Measurements from ENCODE around the gene IL15.

Gene IL15

DNA sequence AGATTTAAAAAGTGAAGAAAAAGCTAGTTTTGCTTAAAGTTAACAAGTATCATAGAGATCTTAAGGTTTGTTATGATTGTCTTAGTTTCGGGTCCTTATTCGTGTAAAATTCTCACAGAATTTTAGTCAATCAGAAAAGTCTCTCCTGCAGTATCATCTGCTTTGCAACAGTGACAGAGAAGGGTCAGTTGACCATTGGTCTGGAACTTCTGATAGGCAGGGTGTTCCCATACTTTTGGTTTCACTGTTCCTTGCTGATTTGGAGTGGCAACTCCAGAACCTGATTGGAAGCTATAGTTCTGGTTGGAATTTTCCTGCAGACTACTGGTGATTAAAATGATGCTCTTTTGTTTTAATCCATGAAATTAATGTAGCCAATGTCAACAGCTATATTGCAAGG, 1.8 kb downstream of the IL15 start:
- Mint-ChIP-seq H3K27me3 (peaks cover 26% of the 10 kb centered on the region), H3K4me1 (peaks cover 14% of the 10 kb centered on the region), H3K27ac (no peak overlapping the region), H3K9me3 (no peaks in the 10 kb centered on the region), H3K4me3 (no peak overlapping the region)
- ATAC-seq (no peak), DNase-seq (no peak)

DNA sequence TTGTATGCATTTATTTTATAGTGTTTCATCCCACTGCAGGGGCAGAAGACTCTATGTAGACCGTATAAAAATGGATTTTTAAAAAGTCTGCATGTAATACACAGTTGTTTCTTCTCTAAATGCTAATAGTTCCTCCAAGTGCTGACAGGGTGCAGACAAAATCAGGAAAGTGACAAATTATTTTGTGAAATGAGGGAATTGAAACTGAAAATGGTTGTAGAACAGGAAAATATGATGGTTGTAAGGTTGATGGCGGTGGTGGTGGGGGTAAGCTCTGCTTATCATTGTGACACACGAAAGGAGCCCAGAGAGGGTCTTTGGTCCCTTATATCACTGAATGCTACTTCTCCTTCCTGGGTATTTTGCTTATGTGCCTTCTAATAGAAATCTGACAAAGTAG, 4.3 kb downstream of the IL15 start:
- Mint-ChIP-seq H3K4me1 (peaks cover 14% of the 10 kb centered on the region), H3K27me3 (peaks cover 26% of the 10 kb centered on the region), H3K4me3 (no peak overlapping the region), H3K9me3 (no peaks in the 10 kb centered on the region), H3K27ac (no peak overlapping the region)
- no peak for ATAC-seq
- no peak for DNase-seq

DNA sequence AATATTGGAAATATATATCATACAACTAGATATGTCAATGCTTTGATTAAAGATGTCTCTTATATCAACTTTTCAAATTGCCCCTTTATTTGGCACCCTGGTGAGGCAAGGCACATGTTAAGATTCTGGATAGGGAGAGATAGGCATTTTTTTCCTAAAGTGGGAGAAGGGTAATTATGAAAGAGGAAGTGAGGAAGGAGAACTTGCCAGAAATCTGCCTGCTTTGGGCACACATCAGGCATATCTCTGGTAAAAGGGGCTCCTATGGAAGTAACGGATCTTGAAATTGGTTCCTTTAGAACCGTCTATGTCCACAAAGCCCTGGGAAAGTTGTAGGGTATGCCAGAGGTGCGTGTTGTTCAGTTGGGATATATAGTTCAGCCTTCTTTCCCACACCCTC, 5.7 kb downstream of the IL15 start:
- Mint-ChIP-seq H3K4me1 (peaks cover 4% of the 10 kb centered on the region), H3K9me3 (no peaks in the 10 kb centered on the region), H3K4me3 (no peak overlapping the region), H3K27ac (peak overlapping the region in 1 of 2 donors; percentile 63), H3K27me3 (peaks cover 20% of the 10 kb centered on the region)
- DNase-seq (no peak), ATAC-seq (no peak)

DNA sequence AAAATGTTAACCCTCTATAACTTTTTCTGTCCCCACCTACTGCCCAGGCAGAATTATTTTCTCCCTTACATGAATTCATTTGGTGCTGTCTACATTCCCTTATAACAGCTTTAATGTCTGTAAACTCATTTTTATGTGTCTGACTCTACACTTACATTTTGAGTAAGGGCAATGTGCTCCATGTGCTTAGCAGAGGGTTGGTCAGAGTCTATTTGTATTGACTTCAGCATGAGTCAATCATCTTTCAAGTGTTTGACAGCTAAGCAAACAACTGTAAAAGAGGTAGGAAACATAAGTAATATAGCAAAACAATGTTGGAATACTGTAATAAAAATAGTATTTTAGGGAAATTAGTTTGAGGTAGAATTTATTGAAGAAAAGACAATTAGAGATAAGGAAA, 6.3 kb downstream of the IL15 start:
- Mint-ChIP-seq H3K4me3 (no peak overlapping the region), H3K9me3 (no peaks in the 10 kb centered on the region), H3K27ac (no peak overlapping the region), H3K4me1 (no peaks in the 10 kb centered on the region), H3K27me3 (peaks cover 17% of the 10 kb centered on the region)
- DNase-seq (no peak), ATAC-seq (no peak)

DNA sequence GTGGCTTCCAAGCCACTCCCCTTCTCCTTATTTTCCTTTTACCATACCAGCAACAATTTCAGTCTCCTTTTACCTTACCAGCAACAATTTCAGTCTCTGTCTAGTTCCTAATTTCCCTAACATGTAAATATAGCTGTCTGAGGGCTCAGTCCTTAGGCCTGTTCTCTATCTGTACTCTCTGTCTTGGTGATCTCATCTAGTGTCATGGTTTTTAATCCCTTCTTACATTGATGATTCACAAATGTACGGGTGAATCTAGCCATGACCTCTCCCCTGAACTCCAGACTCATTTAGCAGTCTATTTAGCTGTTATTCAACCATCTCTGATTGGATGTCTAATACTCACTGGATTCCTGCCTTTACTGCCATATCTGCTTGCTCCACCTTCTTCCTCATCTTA, 7.2 kb downstream of the IL15 start:
- no peaks in the 10 kb centered on the region for H3K9me3 Mint-ChIP-seq
- no peak overlapping the region for H3K27ac Mint-ChIP-seq
- no peak overlapping the region for H3K4me3 Mint-ChIP-seq
- H3K4me1 Mint-ChIP-seq: no peaks in the 10 kb centered on the region
- DNase-seq: no peak
- peaks cover 12% of the 10 kb centered on the region for H3K27me3 Mint-ChIP-seq
- ATAC-seq: no peak

DNA sequence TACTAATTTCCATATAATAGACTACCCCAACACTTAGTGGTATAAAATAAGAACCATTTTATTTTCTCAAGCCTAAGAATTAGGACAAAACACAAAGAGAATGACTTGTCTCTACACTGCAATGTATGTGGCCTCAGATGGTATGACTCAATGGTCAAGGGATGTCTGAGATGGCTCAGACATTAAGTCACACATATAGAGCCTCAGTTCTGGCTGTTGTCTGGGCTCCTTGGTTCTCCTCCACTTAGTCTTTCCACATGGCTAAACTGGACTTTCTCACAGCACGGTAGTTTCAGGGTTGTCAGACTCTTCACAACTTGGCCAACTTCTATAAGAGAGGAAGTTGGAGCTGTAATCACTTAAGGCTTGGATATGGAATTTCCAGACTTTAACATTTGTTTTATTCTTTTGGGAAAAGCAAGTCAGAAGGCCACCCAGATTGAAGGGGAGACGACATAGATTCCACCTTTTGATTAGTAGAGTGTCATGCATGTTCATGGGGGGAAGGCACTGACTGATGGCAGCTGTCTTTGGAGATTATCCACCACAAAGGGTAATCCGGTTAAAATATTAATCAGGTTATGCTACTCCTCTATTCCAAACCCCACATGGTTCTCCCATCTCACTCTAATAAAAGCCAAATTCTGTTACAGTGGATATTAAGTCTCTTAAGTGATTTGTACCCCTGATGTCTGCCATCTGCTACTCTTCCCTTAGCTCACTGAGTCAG, 9.4 kb downstream of the IL15 start:
- no peaks in the 10 kb centered on the region for H3K4me1 Mint-ChIP-seq
- no peak overlapping the region for H3K27ac Mint-ChIP-seq
- no peak for DNase-seq
- no peaks in the 10 kb centered on the region for H3K27me3 Mint-ChIP-seq
- ATAC-seq: no peak
- H3K9me3 Mint-ChIP-seq: no peaks in the 10 kb centered on the region
- H3K4me3 Mint-ChIP-seq: no peak overlapping the region

DNA sequence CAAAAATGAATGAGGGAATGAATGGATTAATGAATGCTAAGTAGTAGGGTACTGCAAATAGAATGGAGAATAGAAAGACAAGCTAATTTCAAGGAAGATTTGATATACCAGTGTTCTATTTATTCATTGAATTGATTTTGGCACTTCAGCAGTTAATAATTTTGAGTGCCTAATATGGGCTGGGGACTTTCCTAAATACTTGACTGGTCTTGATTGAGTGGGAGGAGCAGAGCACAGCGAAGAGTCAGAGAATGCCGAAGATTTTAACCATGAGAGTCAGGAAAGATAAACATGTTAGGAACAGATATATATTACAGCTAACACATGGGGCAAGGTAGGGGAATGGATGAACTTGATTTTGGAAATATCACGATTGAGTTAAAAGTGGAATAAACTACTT, 10.6 kb downstream of the IL15 start:
- DNase-seq: no peak
- Mint-ChIP-seq H3K4me3 (no peak overlapping the region), H3K27me3 (no peaks in the 10 kb centered on the region), H3K27ac (no peak overlapping the region), H3K4me1 (no peaks in the 10 kb centered on the region), H3K9me3 (no peaks in the 10 kb centered on the region)
- no peak for ATAC-seq

DNA sequence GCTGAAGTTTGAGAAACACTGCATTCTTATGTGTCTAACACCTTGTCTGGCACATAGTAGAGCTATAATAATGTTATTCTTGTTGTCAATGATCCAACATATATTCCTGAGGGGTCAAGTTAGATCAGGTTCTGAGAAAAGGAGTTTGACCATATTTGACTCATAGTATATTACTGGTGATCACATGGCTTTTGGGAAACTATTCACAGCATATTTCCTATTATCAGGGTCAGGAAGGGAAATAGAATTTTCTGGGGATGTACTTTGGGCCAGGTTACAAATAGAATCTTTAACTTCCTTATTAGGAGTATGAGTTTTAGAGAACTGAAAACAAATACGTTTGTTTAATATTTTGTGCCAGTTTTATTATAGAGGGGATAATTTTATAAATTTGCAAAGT, 11.6 kb downstream of the IL15 start:
- H3K9me3 Mint-ChIP-seq: no peaks in the 10 kb centered on the region
- no peak overlapping the region for H3K27ac Mint-ChIP-seq
- no peak overlapping the region for H3K4me3 Mint-ChIP-seq
- no peaks in the 10 kb centered on the region for H3K27me3 Mint-ChIP-seq
- DNase-seq (no peak), ATAC-seq (no peak)
- H3K4me1 Mint-ChIP-seq: no peaks in the 10 kb centered on the region

DNA sequence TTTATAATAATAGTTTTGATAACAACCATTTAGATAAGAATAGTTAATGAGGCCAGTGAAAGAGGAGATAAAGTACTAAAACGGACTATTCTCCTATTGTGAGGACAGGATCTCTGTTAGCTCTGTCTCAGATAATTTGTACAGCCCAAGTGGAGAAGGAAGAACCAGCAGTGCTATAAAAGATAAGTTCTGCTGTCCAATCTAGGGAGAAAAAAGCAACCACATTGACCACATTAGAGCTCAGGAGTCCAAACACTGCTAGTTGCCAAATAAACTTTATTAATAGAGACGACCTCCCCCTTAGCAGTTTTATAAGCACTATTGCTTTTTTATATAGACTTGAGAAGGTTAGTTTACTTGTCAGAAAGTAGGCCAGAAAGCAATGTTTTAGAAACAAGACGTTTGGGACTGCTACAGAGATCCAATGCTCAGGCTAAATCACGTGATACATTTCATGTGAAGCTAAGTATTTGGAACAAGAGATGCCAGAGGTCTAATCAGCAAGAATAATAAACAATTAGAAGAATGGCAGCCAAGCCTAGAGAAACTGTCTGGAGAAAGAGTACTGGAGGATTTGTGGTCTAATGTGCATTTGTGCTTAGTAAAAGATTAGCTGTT, 15.9 kb downstream of the IL15 start:
- H3K9me3 Mint-ChIP-seq: no peaks in the 10 kb centered on the region
- no peaks in the 10 kb centered on the region for H3K4me1 Mint-ChIP-seq
- H3K4me3 Mint-ChIP-seq: no peak overlapping the region
- DNase-seq: no peak
- H3K27me3 Mint-ChIP-seq: no peaks in the 10 kb centered on the region
- ATAC-seq: no peak
- no peak overlapping the region for H3K27ac Mint-ChIP-seq

DNA sequence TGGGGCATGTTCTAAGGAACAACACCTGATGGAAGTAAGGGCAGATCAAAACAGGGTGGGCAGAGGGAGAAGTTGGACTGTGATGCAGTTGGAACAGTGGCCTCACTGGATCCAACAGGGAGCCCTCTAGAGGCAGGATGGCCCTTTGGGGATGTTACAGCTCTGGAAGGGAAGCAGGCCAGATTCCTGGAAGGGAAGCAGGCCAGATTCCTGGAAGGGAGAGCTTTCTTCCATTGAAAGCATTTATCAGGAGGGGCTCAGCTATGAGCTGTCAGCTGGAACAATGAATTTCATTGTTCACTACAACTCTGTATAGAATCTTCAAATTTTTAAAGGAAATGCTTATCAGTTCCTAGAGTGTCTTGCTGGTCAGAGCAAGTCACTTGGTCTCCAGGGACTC, 17.7 kb downstream of the IL15 start:
- Mint-ChIP-seq H3K4me3 (no peak overlapping the region), H3K27ac (no peak overlapping the region), H3K4me1 (no peaks in the 10 kb centered on the region), H3K27me3 (no peaks in the 10 kb centered on the region), H3K9me3 (no peaks in the 10 kb centered on the region)
- no peak for ATAC-seq
- no peak for DNase-seq

DNA sequence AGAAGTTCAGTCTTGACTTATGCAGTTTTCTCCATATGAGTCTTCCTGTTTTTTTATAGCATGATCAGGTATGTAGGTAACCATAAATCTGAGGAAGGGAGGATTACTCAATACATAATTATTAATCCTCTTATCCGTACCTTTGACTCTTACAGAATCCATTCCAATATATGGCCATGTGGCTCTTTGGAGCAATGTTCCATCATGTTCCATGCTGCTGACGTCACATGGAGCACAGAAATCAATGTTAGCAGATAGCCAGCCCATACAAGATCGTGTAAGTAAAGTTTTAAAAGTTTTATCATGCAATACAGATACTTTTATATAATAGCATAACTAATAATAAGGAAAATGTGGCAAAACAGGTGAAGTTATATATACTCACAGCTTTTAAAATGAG, 19.6 kb downstream of the IL15 start:
- no peak overlapping the region for H3K27ac Mint-ChIP-seq
- no peaks in the 10 kb centered on the region for H3K4me1 Mint-ChIP-seq
- ATAC-seq (no peak), DNase-seq (no peak)
- no peaks in the 10 kb centered on the region for H3K27me3 Mint-ChIP-seq
- H3K4me3 Mint-ChIP-seq: no peak overlapping the region
- H3K9me3 Mint-ChIP-seq: no peaks in the 10 kb centered on the region

DNA sequence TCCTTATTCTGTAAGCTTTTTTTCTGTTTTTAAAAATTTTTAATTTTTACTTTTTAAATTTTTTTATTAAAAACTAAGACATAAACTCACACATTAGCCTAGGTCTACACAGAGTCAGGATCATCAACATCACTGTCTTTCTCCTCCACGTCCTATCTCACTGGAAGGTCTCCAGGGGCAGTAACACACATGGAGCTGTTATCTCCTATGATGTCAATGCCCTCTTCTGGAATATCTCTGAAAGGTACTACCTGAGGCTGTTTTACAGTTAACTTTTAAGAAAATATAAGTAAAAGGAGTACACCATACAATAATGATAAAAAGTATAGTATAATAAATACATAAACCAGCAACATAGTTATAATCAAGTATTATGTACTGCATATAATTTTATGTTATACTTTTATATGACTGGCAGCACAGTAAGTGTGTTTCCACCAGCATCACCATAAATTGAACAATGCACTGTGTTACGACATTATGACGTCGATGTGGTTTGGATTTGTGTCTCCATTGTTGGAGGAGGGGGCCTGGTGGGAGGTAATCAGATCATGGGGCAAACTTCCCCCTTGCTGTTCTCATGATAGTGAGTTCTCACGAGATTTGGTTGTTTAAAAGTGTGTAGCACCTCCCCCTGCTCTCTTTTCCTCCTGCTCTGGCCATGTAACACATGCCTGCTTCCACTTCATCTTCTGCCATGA, 21.3 kb downstream of the IL15 start:
- DNase-seq: no peak
- Mint-ChIP-seq H3K27me3 (no peaks in the 10 kb centered on the region), H3K27ac (no peak overlapping the region), H3K4me3 (no peak overlapping the region), H3K9me3 (no peaks in the 10 kb centered on the region), H3K4me1 (no peaks in the 10 kb centered on the region)
- ATAC-seq: no peak

DNA sequence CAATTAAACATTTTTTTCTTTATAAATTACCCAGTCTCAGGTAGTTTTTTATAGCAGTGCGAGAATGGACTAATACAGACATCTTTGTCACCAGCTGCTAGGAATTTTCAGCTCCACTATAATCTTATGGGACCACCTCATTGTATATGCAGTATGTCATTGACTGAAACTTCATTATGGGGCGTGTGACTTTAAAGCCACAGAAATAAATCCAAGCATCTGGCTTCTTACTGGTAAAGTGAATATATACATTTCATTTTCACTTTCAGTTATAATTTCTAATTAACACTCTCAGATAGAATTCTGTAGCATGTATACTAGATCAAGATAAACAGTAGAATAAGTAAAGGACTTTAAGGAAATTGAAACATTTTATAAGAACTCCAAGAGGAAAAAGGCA, 21.9 kb downstream of the IL15 start:
- Mint-ChIP-seq H3K27me3 (no peaks in the 10 kb centered on the region), H3K4me1 (no peaks in the 10 kb centered on the region), H3K9me3 (no peaks in the 10 kb centered on the region), H3K4me3 (no peak overlapping the region), H3K27ac (no peak overlapping the region)
- ATAC-seq (no peak), DNase-seq (no peak)

DNA sequence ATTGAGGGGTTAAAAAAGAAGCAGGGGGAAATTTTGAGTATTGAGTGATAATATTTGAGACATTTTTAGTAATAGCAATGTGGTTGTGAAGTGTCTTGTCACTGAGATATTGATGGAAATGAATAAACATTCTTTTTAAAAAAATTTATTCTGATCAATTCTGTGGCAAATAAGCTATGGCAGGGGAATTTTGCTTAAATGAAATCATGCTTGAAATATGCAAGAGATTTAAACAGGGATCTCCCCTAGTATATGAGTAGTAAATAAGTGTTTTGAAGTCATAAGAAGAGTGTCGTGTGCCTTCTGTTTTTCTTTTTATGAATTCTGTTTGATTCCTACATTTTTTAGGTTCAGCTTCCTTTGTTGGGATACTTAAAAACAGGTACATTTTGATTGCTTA, 23.2 kb downstream of the IL15 start:
- Mint-ChIP-seq H3K4me3 (no peak overlapping the region), H3K4me1 (no peaks in the 10 kb centered on the region), H3K9me3 (no peaks in the 10 kb centered on the region), H3K27ac (peak overlapping the region in 1 of 2 donors; percentile 85), H3K27me3 (no peaks in the 10 kb centered on the region)
- ATAC-seq: no peak
- no peak for DNase-seq

DNA sequence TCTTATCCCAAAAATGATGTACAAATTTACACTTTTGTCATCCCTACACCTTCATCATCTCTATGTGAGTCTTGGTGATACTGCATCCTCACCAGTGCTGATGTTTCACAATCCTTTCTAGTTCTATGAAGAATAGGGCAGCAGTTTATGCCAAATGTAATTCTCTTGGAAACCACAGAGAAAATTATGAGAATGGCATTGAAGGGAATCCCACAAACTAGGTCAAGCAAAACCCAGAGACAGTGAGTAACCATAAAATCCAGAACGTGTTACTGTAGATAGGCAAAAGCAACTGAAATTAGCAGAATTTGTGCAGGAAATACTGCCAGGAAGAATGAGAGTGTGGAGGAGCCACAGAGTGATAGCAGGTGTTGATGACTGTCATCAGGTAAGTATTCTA, 24.5 kb downstream of the IL15 start:
- Mint-ChIP-seq H3K4me1 (no peaks in the 10 kb centered on the region), H3K27me3 (no peaks in the 10 kb centered on the region), H3K4me3 (no peak overlapping the region), H3K9me3 (no peaks in the 10 kb centered on the region), H3K27ac (no peak overlapping the region)
- no peak for ATAC-seq
- no peak for DNase-seq

DNA sequence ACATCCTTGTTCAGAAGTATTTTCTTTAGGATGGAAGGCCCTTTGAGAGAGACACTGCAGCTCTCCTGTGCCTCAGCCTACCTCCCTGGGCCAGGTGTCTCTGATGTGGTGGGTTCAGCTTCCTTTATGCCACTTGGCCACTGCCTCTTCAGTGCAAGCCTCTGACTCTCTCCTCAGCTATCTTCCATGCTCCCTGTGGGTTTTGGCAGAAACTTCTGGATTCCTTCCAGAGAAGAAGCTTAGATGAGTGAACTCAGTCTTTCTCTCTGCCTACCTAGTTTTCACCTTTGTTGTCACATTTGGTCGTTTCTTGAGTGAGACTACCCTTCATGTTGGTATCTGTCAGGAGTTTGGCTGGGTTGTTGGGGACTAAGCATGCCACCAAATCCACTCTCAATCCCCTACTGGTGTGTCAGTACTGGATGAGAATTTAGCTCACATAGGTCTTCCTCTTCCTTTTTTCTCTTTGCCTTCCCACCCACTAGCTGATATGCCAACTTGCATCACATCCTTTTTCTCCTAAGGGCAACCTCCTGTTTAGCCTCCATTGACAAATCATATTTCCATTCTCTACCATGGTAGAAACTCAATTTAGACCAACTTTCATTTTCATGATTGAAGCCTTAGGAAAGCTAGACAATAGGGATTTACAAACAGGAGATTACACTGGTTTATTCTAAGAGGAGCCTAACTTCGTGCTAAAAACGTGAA, 32.0 kb downstream of the IL15 start:
- DNase-seq (no peak), ATAC-seq (no peak)
- Mint-ChIP-seq H3K27ac (no peak overlapping the region), H3K27me3 (no peaks in the 10 kb centered on the region), H3K4me1 (no peaks in the 10 kb centered on the region), H3K4me3 (no peak overlapping the region), H3K9me3 (peaks cover 0 to 4% of the 10 kb centered on the region in 2 donors)

All from stimulated activated naive CD8-positive, alpha-beta T cell treated with anti-CD3 and anti-CD28 coated beads, Interleukin-15, amount 100 ng/mL, for 72 hours (primary cell).